Bronchial epithelial cell (primary cell): ENCODE results near the gene IGF2BP1. TPM values are rescaled to one million over a fixed set of nuclear protein-coding genes. Genes with fewer than 3 reads are reported as not detected.

Source experiments
- DNase-seq: peaks from one replicate; pipeline ENCODE4 v3.0.0-alpha.2; 2010; ENCODE audit warnings: low read depth
- FAIRE-seq: peaks from 2 replicates; lab custom pipeline; 2011; peaks lifted over from hg19 to GRCh38; lab: Jason Lieb, UNC
- H3K27me3 ChIP-seq: 2 replicates; pipeline ENCODE4 v1.5.1; 2011; ENCODE audit warnings: low read length; ENCODE audit not compliant: control insufficient read depth, insufficient read depth
- H3K36me3 ChIP-seq: 2 replicates; pipeline ENCODE4 v1.5.1; 2011; ENCODE audit warnings: low read length; ENCODE audit not compliant: control insufficient read depth, insufficient read depth
- H3K4me3 ChIP-seq: 2 replicates; pipeline ENCODE4 v1.5.1; 2011; ENCODE audit warnings: mild to moderate bottlenecking, low read depth, low read length, control low read depth
- total RNA-seq: library from RNA; depleted of rRNA; stranded (reverse); fragments of >200 nt; gene quantifications from 2 replicates; pipeline ENCODE4 v1.2.1, GENCODE V29; 2014
- TF ChIP-seq, protein P1 (sequence below): IDR thresholded peaks from 2 replicates; pipeline ENCODE4 v1.5.1; 2011; ENCODE audit warnings: mild to moderate bottlenecking, moderate library complexity, low read length, control low read depth, inconsistent platforms; ENCODE audit not compliant: insufficient read depth, severe bottlenecking

The IGF2BP1 gene
- total RNA-seq, 1 donor from 2014 or later, result not detected

DNA sequence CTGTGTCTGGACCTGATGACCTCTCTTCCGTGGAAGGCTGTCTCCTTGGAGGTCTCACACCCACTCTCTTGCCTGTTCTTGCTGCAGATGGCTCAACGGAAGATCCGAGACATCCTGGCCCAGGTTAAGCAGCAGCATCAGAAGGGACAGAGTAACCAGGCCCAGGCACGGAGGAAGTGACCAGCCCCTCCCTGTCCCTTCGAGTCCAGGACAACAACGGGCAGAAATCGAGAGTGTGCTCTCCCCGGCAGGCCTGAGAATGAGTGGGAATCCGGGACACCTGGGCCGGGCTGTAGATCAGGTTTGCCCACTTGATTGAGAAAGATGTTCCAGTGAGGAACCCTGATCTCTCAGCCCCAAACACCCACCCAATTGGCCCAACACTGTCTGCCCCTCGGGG is 52.1 kb downstream of the IGF2BP1 start:
- TF ChIP-seq, protein P1, sequence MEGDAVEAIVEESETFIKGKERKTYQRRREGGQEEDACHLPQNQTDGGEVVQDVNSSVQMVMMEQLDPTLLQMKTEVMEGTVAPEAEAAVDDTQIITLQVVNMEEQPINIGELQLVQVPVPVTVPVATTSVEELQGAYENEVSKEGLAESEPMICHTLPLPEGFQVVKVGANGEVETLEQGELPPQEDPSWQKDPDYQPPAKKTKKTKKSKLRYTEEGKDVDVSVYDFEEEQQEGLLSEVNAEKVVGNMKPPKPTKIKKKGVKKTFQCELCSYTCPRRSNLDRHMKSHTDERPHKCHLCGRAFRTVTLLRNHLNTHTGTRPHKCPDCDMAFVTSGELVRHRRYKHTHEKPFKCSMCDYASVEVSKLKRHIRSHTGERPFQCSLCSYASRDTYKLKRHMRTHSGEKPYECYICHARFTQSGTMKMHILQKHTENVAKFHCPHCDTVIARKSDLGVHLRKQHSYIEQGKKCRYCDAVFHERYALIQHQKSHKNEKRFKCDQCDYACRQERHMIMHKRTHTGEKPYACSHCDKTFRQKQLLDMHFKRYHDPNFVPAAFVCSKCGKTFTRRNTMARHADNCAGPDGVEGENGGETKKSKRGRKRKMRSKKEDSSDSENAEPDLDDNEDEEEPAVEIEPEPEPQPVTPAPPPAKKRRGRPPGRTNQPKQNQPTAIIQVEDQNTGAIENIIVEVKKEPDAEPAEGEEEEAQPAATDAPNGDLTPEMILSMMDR, result no peak
- Histone ChIP-seq H3K36me3 (no peaks in the 10 kb centered on the region), H3K27me3 (no peaks in the 10 kb centered on the region), H3K4me3 (no peak overlapping the region)
- no peak for DNase-seq
- FAIRE-seq, result no peak

- H3K27me3 ChIP-seq, result no peaks in the 10 kb centered on the region
- TF ChIP-seq, protein P1, result no peak
- no peaks in the 10 kb centered on the region for H3K36me3 ChIP-seq
- FAIRE-seq, result no peak
- H3K4me3 ChIP-seq, result no peak overlapping the region
- no peak for DNase-seq
Observed at GRCh38 chr17:49050611-49051010, 53.4 kb downstream of the IGF2BP1 start.

DNA sequence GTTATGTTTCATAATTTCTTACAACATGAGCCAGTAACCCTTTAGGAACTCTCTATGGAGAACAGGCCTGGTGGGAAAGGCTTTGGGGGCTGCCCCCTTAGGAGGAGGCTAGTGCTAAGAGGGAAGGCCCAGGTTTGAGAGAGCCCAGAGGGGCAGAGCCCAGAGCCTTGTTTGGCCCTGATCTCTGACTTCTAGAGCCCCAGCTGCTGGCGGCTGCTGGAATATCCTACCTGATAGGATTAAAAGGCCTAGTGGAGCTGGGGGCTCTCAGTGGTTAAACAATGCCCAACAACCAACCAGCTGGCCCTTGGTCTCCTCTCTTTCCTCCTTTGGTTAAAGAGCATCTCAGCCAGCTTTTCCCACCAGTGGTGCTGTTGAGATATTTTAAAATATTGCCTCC is 54.1 kb downstream of the IGF2BP1 start:
- no peak for DNase-seq
- TF ChIP-seq, protein P1, result no peak
- FAIRE-seq, result no peak
- H3K36me3 ChIP-seq, result no peaks in the 10 kb centered on the region
- no peaks in the 10 kb centered on the region for H3K27me3 ChIP-seq
- no peak overlapping the region for H3K4me3 ChIP-seq

DNA sequence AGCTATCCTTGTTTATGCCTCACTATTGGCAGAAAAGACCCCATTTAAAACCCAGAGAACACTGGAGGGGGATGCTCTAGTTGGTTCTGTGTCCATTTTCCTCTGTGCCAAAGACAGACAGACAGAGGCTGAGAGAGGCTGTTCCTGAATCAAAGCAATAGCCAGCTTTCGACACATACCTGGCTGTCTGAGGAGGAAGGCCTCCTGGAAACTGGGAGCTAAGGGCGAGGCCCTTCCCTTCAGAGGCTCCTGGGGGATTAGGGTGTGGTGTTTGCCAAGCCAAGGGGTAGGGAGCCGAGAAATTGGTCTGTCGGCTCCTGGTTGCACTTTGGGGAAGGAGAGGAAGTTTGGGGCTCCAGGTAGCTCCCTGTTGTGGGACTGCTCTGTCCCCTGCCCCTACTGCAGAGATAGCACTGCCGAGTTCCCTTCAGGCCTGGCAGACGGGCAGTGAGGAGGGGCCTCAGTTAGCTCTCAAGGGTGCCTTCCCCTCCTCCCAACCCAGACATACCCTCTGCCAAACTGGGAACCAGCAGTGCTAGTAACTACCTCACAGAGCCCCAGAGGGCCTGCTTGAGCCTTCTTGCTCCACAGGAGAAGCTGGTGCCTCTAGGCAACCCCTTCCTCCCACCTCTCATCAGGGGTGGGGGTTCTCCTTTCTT is 56.1 kb downstream of the IGF2BP1 start:
- no peaks in the 10 kb centered on the region for H3K27me3 ChIP-seq
- H3K4me3 ChIP-seq, result no peak overlapping the region
- DNase-seq, result no peak
- TF ChIP-seq, protein P1, result no peak
- H3K36me3 ChIP-seq, result no peaks in the 10 kb centered on the region
- FAIRE-seq, result no peak

DNA sequence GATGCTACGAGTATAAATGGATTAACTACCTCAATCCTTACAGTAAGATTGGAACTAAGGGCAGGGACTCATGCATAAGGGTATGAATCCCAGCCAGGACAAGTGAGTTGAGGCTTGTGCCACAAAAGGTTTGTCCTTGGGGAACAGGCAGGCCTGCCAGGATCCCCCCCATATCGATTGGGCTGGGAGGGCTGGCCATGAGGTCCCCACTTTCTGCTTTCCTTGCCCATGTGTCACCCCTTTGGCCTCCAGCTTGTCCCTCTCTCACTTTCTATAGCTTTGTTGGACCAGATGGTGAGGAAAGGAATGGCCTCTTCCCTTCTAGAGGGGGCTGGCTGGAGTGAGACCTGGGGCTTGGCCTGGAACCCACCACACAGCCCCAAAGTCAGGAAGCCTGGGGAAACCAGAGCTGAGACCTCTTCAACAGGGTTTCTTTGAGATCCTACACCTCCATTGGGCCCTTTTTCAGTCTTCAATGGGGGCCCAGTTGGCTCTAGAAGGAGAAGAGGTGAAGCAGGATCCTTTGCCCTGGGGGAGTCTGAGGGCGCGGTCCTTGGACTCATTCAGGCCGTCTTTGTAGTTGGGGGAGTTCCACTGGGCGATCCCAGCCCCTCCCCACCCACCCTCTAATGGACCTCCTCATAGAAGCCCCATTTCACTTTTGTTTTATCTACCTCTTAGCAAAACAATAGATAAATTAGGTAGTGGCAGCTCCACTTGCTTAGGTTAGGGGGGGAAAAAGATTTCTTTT is 57.3 kb downstream of the IGF2BP1 start:
- no peak overlapping the region for H3K4me3 ChIP-seq
- no peak for DNase-seq
- FAIRE-seq, result no peak
- TF ChIP-seq, protein P1, result no peak
- no peaks in the 10 kb centered on the region for H3K36me3 ChIP-seq
- no peaks in the 10 kb centered on the region for H3K27me3 ChIP-seq
